Mucosa of descending colon (tissue), 3 donors: Measurements from ENCODE around the gene RASSF5. TPM values are rescaled to one million over a fixed set of nuclear protein-coding genes. Genes with fewer than 3 reads are reported as not detected.

Experiments
- ATAC-seq: fragments of 200-7000 bp; cut with Tn5 transposase; one replicate; pipeline ENCODE4 v1.9.1; 2020; ENCODE audit warnings: mild to moderate bottlenecking, moderate library complexity
- DNase-seq, 3 donors: peaks; one replicate each; pipeline ENCODE4 v3.0.0-alpha.2; 2020
- H3K36me3 ChIP-seq: fragments of 200-600 bp; one replicate; pipeline ENCODE4 v1.8.0; 2021; ENCODE audit warnings: low read depth, mild to moderate bottlenecking
- H3K4me1 ChIP-seq: fragments of 200-600 bp; one replicate; pipeline ENCODE4 v1.8.0; 2021; ENCODE audit warnings: low read depth, mild to moderate bottlenecking
- H3K4me3 ChIP-seq: fragments of 200-600 bp; one replicate; pipeline ENCODE4 v1.8.0; 2021; ENCODE audit warnings: mild to moderate bottlenecking
- H3K9me3 ChIP-seq: fragments of 200-600 bp; one replicate; pipeline ENCODE4 v1.8.0; 2021; ENCODE audit warnings: mild to moderate bottlenecking
- CTCF ChIP-seq: fragments of 200-600 bp; IDR thresholded peaks from one replicate; pipeline ENCODE4 v1.8.0; 2022; ENCODE audit warnings: antibody characterized with exemption, mild to moderate bottlenecking
- intact Hi-C, 2 donors: fragments of 100-400 bp; cut with DNase I in 1 of 2; cut with micrococcal nuclease in 1 of 2; formaldehyde crosslinking; loops; one replicate each; pipeline versions ENCODE4 v1.11.0 to v1.11.1; 2022; cut with DNase I, micrococcal nuclease
- total RNA-seq, 3 donors: library from RNA; stranded (reverse); fragmentation: NEBNext Ultra II Directional in 2 of 3; extraction: Animal tissue kit (Norgen Biotek cat#: 25700) in 2 of 3; gene quantifications; one replicate each; pipeline versions ENCODE4 v1.2.1 to v1.2.4, GENCODE V29; 2021 to 2023
- donor health status: DM: no; HTN: no; CAD: no; lungs with moderate emphysema.
- donor health status: DM: no; HTN: no; CAD: no.
- donor health status: DM: no; HTN: yes; CAD: no.

The RASSF5 gene
- total RNA-seq, 3 donors from 2014 or later: 5.3 to 7.6 (median 5.8) TPM

GRCh38 chr1:206573762-206574161, 66.4 kb downstream of the RASSF5 start:
- no peak for ATAC-seq
- H3K4me3 ChIP-seq: no peak overlapping the region
- H3K9me3 ChIP-seq: no peaks in the 10 kb centered on the region
- H3K4me1 ChIP-seq: peaks cover 7% of the 10 kb centered on the region
- no peaks in the 10 kb centered on the region for H3K36me3 ChIP-seq
- no peak for DNase-seq
- intact Hi-C loops: no loop called here
- no peak for TF ChIP-seq CTCF

GRCh38 chr1:206575165-206575893, 68.0 kb downstream of the RASSF5 start:
- H3K9me3 ChIP-seq: no peaks in the 10 kb centered on the region
- peak; percentile 64 for ATAC-seq
- peaks cover 7% of the 10 kb centered on the region for H3K4me1 ChIP-seq
- peak in 1 of 3 donors; percentile 56 for DNase-seq
- H3K4me3 ChIP-seq: no peak overlapping the region
- no peak for TF ChIP-seq CTCF
- H3K36me3 ChIP-seq: no peaks in the 10 kb centered on the region
- intact Hi-C loops: no loop called here

- TF ChIP-seq CTCF: no peak
Measured at GRCh38 chr1:206575894-206576737, 68.8 kb downstream of the RASSF5 start.

GRCh38 chr1:206577626-206578025, 70.3 kb downstream of the RASSF5 start:
- intact Hi-C loops: no loop called here
- DNase-seq: no peak
- no peaks in the 10 kb centered on the region for H3K36me3 ChIP-seq
- H3K4me3 ChIP-seq: no peak overlapping the region
- peaks cover 9% of the 10 kb centered on the region for H3K4me1 ChIP-seq
- H3K9me3 ChIP-seq: no peaks in the 10 kb centered on the region
- TF ChIP-seq CTCF: no peak
- ATAC-seq: no peak

More at GRCh38 chr1:206575894-206576737, 68.8 kb downstream of the RASSF5 start:
- no peaks in the 10 kb centered on the region for H3K36me3 ChIP-seq
- no peak overlapping the region for H3K4me3 ChIP-seq
- ATAC-seq: no peak
- intact Hi-C loops: no loop called here
- no peaks in the 10 kb centered on the region for H3K9me3 ChIP-seq
- no peak for DNase-seq
- peaks cover 7% of the 10 kb centered on the region for H3K4me1 ChIP-seq

GRCh38 chr1:206578068-206578977, 71.0 kb downstream of the RASSF5 start:
- no peak for ATAC-seq
- H3K36me3 ChIP-seq: no peaks in the 10 kb centered on the region
- DNase-seq: no peak
- H3K9me3 ChIP-seq: no peaks in the 10 kb centered on the region
- H3K4me3 ChIP-seq: no peak overlapping the region
- TF ChIP-seq CTCF: no peak
- intact Hi-C loops: no loop called here
- peaks cover 9% of the 10 kb centered on the region for H3K4me1 ChIP-seq
